Loucy (cell line): Measurements from ENCODE around the gene ALMS1.

Experiments
- CTCF ChIP-seq: fragments of 200-600 bp; sonication (generic); conservative IDR thresholded peaks from 2 replicates; pipeline ENCODE4 v1.5.1; 2014; ENCODE audit warnings: mild to moderate bottlenecking, antibody characterized with exemption, low read length
- EZH2phosphoT487 ChIP-seq: fragments of 200-600 bp; IDR thresholded peaks from 2 replicates; pipeline ENCODE4 v1.6.1; 2018; ENCODE audit warnings: antibody characterized with exemption, mild to moderate bottlenecking, moderate library complexity, borderline replicate concordance

DNA sequence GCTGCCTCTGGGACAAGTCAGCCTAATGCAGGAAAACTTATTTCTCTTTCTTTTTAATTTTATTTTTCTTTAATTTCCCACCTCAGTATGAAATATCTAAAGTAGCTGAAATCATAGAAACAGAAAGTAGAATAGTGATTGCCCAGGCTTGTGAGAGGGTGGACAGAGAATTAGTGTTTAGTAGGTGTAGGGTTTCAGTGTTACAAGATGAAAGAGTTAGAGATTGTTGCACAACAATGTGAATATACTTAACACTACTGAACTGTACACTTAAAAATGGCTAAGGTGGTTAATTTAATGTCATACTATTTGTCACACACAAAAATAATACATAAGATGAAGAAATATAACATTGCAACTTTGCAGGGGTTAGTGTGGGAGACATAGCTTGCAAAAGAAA is 175.8 kb downstream of the ALMS1 start:
- TF ChIP-seq CTCF: no peak
- TF ChIP-seq EZH2phosphoT487: no peak
